GM21515 (cell line): Measurements from ENCODE around the gene MRPS16.

Source experiments
- ATAC-seq: cut with Tn5 transposase; IDR thresholded peaks from one replicate; pipeline ENCODE4 v1.9.1; 2021; ENCODE audit not compliant: unreplicated experiment

Gene MRPS16

GRCh38 chr10:73244866-73245477 lies 7.5 kb downstream of the MRPS16 start:
- no peak for ATAC-seq

DNA sequence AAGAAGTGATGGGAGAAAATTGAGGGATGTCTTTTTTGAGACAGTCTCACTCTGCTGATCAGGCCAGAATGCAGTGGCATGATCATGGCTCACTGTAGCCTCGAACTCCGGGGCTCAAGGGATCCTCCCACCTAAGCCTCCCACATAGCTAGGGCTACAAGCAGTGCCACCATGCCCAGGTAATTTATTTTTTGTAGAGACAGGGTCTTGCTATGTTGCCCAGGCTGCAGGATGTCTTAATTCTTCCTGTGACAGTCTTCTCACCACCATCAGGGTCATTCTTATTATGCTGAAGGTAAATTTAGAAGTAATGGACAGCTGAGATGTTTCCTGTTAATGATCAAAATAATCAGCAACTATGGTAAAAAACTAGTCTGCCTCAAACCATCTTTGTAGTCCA lies 12.5 kb downstream of the MRPS16 start:
- ATAC-seq = no peak

GRCh38 chr10:73238990-73239566 lies 13.4 kb downstream of the MRPS16 start:
- ATAC-seq = no peak

- ATAC-seq = no peak
Observed at GRCh38 chr10:73234695-73235094, 17.7 kb downstream of the MRPS16 start.

- ATAC-seq = no peak
Observed at GRCh38 chr10:73233883-73234282, 18.6 kb downstream of the MRPS16 start.

GRCh38 chr10:73232887-73233286 lies 19.6 kb downstream of the MRPS16 start:
- no peak for ATAC-seq

GRCh38 chr10:73229567-73229966 lies 22.9 kb downstream of the MRPS16 start:
- no peak for ATAC-seq

- ATAC-seq = no peak
Observed at GRCh38 chr10:73228247-73228646, 24.2 kb downstream of the MRPS16 start.

- ATAC-seq = no peak
Observed at GRCh38 chr10:73226663-73227062, 25.8 kb downstream of the MRPS16 start.

DNA sequence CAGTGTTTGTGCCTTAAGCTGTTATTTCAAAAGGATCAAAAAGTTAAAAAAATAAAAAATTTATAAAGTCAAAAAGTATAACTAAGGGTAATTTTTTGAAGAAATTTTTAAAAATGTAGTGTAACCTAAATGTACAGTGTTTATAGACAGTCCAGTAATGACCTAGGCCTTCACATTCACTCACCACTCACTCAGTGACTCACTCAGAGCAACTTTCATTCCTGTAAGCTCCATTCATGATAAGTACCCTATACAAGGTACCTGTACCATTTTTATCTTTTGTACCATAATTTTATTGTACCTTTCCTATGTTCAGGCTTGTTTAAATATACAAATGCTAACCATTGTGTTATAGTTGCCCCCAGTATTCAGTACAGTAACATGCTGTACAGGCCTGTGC lies 26.9 kb downstream of the MRPS16 start:
- no peak for ATAC-seq

DNA sequence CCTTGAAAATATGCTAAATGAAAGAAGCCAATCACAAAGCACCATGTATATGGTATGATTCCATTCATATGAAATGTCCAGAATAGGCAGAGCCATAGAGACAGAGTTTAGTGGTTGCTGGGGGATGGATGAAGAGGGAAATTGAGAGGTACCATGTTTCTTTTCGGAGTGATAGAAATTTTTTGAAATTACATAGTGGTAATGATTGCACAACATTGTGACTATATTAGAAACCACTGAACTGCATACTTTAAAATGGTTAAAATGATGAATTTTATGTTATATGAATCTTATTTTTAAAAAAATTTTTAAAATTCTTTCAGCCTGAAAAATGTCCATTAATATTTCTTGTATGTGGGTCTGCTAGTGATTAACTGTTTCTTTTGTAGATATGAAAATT lies 31.5 kb downstream of the MRPS16 start:
- ATAC-seq = no peak

GRCh38 chr10:73219384-73219783 lies 33.1 kb downstream of the MRPS16 start:
- no peak for ATAC-seq

DNA sequence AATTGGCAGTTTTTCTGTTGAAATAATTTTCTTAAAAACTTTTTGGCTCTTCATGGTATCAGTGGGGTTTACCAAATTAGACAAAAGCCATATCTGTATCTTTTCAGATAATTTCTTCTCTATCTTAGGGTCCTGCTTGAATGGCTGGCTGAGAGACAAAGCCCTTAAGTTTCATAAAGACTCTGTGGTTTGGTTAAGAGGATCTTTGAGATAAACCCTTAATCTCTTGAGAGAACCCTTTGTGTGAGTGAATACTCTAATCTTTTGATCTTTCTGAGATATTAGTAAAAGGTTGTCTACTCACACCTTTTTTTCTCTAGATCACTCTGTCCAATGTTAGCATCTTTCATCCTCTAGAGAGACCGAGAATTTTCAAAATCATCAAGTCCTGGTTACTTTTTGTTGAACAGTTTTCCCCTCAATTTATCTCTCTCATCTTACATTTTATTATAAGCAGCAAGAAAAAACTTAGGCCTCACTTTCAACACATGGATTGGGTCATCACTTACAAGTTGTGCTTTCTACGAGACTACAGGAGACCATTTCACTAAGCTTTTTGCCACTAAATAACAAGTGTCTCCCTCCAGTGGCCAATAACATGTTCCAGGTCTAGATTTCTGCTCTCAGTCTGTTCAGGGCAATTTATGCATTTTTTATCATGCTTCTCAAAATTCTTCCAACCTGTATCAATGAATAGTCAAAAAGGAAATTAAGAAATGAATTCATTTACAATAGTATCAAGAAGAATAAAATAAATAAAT lies 33.8 kb downstream of the MRPS16 start:
- ATAC-seq = no peak

DNA sequence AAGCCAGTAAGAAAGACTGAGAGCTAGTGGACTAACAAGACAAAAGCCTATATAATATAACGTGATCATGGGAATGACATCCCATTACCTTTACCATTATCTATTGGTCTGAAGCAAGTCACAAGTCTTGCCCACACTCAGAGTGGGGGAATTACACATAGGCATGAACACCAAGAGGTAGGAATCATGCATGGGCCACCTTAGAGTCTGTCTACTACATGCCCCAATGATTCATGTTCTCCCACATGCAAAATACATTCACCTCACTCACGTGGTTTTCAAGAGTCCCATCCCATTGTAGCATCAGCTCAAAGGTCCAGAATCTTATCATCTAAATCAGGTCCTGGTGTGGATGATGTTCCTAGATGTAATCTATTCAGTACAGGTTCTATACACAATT lies 34.8 kb downstream of the MRPS16 start:
- ATAC-seq = no peak

GRCh38 chr10:73215749-73216148 lies 36.7 kb downstream of the MRPS16 start:
- no peak for ATAC-seq

GRCh38 chr10:73211106-73211811 lies 41.2 kb downstream of the MRPS16 start:
- no peak for ATAC-seq

- no peak for ATAC-seq
Observed at GRCh38 chr10:73210395-73211105, 41.9 kb downstream of the MRPS16 start.

DNA sequence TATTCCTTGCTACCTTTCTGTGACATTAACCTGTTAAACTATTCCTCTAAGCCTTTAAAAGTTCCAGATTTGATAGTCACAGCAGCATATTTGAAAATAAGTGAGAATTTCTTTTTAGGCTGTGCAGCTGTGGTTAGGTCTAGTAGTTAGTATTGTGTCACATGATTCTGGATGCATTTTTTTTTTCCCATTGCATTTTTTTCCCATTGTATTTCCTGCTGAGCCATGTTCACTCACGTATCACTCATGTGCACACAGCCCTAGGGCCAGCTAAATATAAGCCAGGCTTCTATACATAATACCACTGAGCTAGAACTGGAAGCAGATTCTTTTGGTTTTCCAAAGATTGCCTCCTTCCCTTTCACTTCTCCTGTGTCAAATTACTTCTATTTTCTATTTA lies 42.7 kb downstream of the MRPS16 start:
- no peak for ATAC-seq

- ATAC-seq = no peak
Observed at GRCh38 chr10:73207883-73208282, 44.6 kb downstream of the MRPS16 start.

- ATAC-seq = no peak
Observed at GRCh38 chr10:73206385-73206784, 46.1 kb downstream of the MRPS16 start.

GRCh38 chr10:73205890-73206289 lies 46.6 kb downstream of the MRPS16 start:
- no peak for ATAC-seq
